ENCODE measurements around the gene CLCA4. TPM values are rescaled to one million over a fixed set of nuclear protein-coding genes. Genes with fewer than 3 reads are reported as not detected.

Gene CLCA4
- total and polyA plus RNA-seq, 2 experiments from 2014 or later = not detected

- Histone ChIP-seq H3K79me2 (replicated peaks; ENCODE audit: insufficient read depth) (no peaks in the 10 kb centered on the region), H3K4me1 (ENCODE audit: insufficient read depth) (no peaks in the 10 kb centered on the region), H3K4me3 (no peak overlapping the region), H3K27ac (ENCODE audit: low read depth) (no peak overlapping the region), H3K27me3 (ENCODE audit: insufficient read depth) (no peaks in the 10 kb centered on the region), H3K4me2 (no peak overlapping the region), H4K20me1 (replicated peaks; ENCODE audit: insufficient read depth) (no peaks in the 10 kb centered on the region), H3K36me3 (ENCODE audit: insufficient read depth) (no peaks in the 10 kb centered on the region), H3F3A (replicated peaks; ENCODE audit: low read depth) (no peaks in the 10 kb centered on the region), H3K9me2 (ENCODE audit: insufficient read depth) (no peaks in the 10 kb centered on the region; the same call in 1 of the 2 replicates), H2AFZ (no peak overlapping the region)
- Mint-ChIP-seq H3K4me3 (no peak overlapping the region), H3K9me3 (peaks cover 2% of the 10 kb centered on the region; the same call in 1 of the 3 replicates), H3K36me3 (ENCODE audit: low read depth) (no peaks in the 10 kb centered on the region), H3K27ac (no peak overlapping the region), H3K4me1 (no peaks in the 10 kb centered on the region), H3K27me3 (ENCODE audit: insufficient read depth, low read depth, poor library complexity) (no peaks in the 10 kb centered on the region)
- TF ChIP-seq ZNF331 (CRISPR knock-in tag; IDR thresholded peaks at IDR 0.05; ENCODE audit: low read depth) (no peak), ZNF114 (CRISPR knock-in tag; IDR thresholded peaks at IDR 0.05) (no peak), JUNB (IDR thresholded peaks at IDR 0.05; ENCODE audit: unreplicated experiment) (no peak)
- DNase-seq (ENCODE audit: low spot score) = no peak
- ATAC-seq = no peak
Measured at GRCh38 chr1:86563849-86564248, 17.0 kb downstream of the CLCA4 start.

GRCh38 chr1:86567341-86567740 lies 20.5 kb downstream of the CLCA4 start:
- H3K27ac ChIP-seq (ENCODE audit: low read depth) = no peak overlapping the region
- Mint-ChIP-seq H3K36me3 (ENCODE audit: low read depth) (no peaks in the 10 kb centered on the region), H3K9me3 (no peaks in the 10 kb centered on the region), H3K27me3 (ENCODE audit: insufficient read depth, low read depth, poor library complexity) (no peaks in the 10 kb centered on the region), H3K27ac (no peak overlapping the region), H3K4me1 (no peaks in the 10 kb centered on the region), H3K4me3 (no peak overlapping the region)
- H3K4me2 ChIP-seq = no peak overlapping the region
- no peaks in the 10 kb centered on the region for H3F3A ChIP-seq (replicated peaks; ENCODE audit: low read depth)
- no peaks in the 10 kb centered on the region for H3K4me1 ChIP-seq (ENCODE audit: insufficient read depth)
- no peaks in the 10 kb centered on the region for H4K20me1 ChIP-seq (replicated peaks; ENCODE audit: insufficient read depth)
- no peaks in the 10 kb centered on the region; the same call in 1 of the 2 replicates for H3K9me2 ChIP-seq (ENCODE audit: insufficient read depth)
- no peak for DNase-seq (ENCODE audit: low spot score)
- no peak for TF ChIP-seq POLR2AphosphoS5 (IDR thresholded peaks at IDR 0.05; ENCODE audit: low read depth)
- no peaks in the 10 kb centered on the region for H3K27me3 ChIP-seq (ENCODE audit: insufficient read depth)
- H3K36me3 ChIP-seq (ENCODE audit: insufficient read depth) = no peaks in the 10 kb centered on the region
- no peaks in the 10 kb centered on the region for H3K79me2 ChIP-seq (replicated peaks; ENCODE audit: insufficient read depth)
- no peak overlapping the region for H2AFZ ChIP-seq
- no peak overlapping the region for H3K4me3 ChIP-seq
- no peak for ATAC-seq

- Histone ChIP-seq H2AFZ (no peak overlapping the region), H3F3A (replicated peaks; ENCODE audit: low read depth) (no peaks in the 10 kb centered on the region), H3K27me3 (ENCODE audit: insufficient read depth) (no peaks in the 10 kb centered on the region), H3K4me1 (ENCODE audit: insufficient read depth) (no peaks in the 10 kb centered on the region), H3K36me3 (ENCODE audit: insufficient read depth) (no peaks in the 10 kb centered on the region), H3K4me3 (no peak overlapping the region), H3K4me2 (no peak overlapping the region), H3K79me2 (replicated peaks; ENCODE audit: insufficient read depth) (no peaks in the 10 kb centered on the region), H3K9me2 (ENCODE audit: insufficient read depth) (no peaks in the 10 kb centered on the region; the same call in 1 of the 2 replicates), H4K20me1 (replicated peaks; ENCODE audit: insufficient read depth) (no peaks in the 10 kb centered on the region), H3K27ac (ENCODE audit: low read depth) (no peak overlapping the region)
- H3K9me3 Mint-ChIP-seq = no peaks in the 10 kb centered on the region
- H3K4me3 Mint-ChIP-seq = no peak overlapping the region
- H3K27me3 Mint-ChIP-seq (ENCODE audit: insufficient read depth, low read depth, poor library complexity) = no peaks in the 10 kb centered on the region
- no peak for TF ChIP-seq REST (IDR thresholded peaks at IDR 0.05; ENCODE audit: unreplicated experiment)
- no peak for TF ChIP-seq EZH2 (IDR thresholded peaks at IDR 0.05; ENCODE audit: low read depth, unreplicated experiment)
- no peak for TF ChIP-seq EZH2phosphoT487 (IDR thresholded peaks at IDR 0.05; ENCODE audit: unreplicated experiment)
- no peak for TF ChIP-seq ZNF331 (CRISPR knock-in tag; IDR thresholded peaks at IDR 0.05; ENCODE audit: low read depth)
- no peak for TF ChIP-seq CTCF (conservative IDR thresholded peaks at IDR 0.05; ENCODE audit: low read depth in 2 of 2)
- H3K27ac Mint-ChIP-seq = no peak overlapping the region
- ATAC-seq (no peak), DNase-seq (ENCODE audit: low spot score) (no peak)
- no peaks in the 10 kb centered on the region for H3K4me1 Mint-ChIP-seq
- no peaks in the 10 kb centered on the region for H3K36me3 Mint-ChIP-seq (ENCODE audit: low read depth)
Measured at GRCh38 chr1:86567878-86568277, 21.0 kb downstream of the CLCA4 start.

Data from GM23338 (cell line).